NCI-H510A treated with DMSO at 0.1 percent for 48 hours (cell line): ENCODE measurements around the gene SPATA6.

Experiments
- DNase-seq: peaks from one replicate; lab custom pipeline; 2025; lab: John Stamatoyannopoulos, UW

Gene SPATA6

DNA sequence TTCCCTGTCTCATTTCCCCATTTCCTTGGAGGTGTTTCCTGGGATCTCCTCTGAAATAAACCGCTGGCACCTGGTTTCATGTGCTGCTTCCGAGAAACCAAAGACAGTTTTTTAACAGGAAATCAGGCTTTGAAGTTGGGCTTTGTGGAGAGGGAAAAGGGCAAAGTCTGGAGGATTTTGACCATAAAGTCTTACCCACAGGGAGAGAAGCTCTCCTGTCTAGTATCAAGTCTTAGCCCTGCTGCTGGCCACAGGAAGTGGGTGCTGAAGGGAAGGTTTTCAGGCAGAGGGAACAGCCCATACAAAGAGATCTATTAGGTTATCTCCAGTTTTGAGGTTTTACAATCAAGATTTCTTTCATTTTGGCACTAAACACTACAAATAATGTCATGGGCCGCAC, 220.2 kb downstream of the SPATA6 start:
- DNase-seq: no peak

DNA sequence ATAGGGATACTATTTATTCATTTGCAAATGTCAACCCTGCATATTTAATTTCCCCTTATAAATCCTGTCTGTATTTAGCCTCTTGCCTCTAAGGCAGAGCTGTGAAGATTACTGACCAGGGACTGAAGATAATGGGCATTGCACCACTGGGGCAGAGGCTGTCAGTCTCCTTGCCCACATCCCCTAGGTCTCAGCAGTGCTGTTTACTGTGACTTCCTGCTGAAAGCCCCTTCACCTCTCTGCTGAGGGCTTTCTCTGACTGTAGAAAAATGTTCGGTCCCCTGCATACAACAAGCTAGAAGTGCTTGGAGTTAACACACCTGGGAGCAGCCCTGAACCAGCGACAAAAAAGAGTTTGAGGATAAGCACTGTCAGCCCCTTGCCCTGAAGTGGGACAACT, 220.7 kb downstream of the SPATA6 start:
- no peak for DNase-seq

DNA sequence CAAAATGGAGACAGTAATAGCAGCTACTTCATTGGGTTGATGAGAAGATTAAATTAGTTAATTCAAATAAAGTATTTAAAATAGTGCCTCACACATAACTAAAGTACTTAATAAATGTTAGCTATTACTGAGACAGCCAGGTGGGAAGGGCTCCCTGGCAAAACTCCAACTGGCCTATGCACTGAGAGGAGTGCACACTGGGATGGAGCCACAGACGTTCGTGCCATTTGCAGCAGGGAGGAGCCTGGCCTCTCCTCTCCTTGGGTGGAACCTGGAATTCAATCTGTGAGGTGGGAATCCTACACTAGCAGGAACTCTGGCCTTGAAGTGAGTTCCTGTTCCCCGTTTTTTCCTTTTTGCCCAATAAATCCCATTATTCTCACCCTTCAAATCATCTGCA, 221.4 kb downstream of the SPATA6 start:
- DNase-seq: peak; percentile 25

DNA sequence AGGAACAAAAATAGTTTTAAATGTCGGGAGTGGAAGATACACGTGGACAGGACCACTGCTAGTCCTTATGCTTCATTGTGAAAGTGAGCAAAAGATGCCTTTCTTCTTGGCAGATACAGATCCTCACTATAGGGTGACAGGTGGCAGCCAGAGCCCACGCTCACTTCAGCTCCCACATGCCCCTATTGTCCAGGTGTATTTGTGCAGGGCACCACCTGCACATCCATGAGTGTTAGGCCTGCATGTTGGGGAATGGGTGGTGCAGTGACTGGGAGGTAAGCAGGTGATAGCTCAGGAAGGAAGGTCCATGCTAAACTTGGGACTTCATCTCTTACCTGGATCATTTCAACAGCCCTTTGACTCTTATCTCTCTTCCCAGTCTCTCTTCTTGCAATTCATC, 222.1 kb downstream of the SPATA6 start:
- DNase-seq: peak; percentile 67

DNA sequence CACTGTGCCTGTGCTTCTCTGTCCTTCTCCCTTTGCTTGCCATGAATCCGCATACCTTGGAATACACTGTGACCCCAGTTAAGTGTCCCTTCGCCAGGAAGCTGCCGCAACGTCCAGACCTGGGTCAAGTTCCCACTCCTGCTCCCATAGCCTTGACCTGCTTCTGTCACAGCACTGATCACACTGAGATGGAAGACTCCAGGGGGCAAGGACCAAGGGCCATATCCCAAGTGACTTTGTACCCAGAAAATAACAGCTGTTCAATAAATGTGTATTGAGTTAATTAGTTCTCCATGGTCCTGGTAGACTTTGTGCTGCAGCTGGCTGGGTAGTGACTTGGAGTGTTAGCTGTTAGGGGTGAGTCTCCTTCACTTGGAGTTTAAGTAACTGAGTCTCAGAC, 223.6 kb downstream of the SPATA6 start:
- DNase-seq: no peak

DNA sequence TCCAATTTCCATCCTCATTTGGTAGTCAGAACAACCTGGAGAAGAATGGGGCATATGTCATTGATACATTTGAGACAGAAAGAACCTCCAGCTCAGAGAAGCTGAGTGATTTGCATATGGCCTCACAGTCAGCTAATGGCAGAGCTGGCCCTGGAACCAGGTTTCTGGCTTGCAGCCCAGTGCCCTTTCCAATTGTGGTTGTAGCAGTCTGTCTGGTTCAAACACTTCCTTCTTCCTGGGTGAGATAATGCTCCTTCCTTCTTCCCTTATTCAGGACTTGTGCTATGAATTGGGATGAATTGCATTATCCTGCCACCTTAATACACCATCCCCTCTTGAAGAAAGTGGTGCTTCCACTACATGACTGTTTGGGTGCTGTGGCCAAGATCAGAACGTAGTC, 225.3 kb downstream of the SPATA6 start:
- DNase-seq: no peak
